Fibroblast of villous mesenchyme (primary cell): ENCODE measurements around the gene NF1. TPM values are rescaled to one million over a fixed set of nuclear protein-coding genes. Genes with fewer than 3 reads are reported as not detected.

Experiments
- DNase-seq: peaks from one replicate; pipeline ENCODE4 v3.0.0-alpha.2; 2010; ENCODE audit warnings: low read depth
- H3K4me3 ChIP-seq: 2 replicates; pipeline ENCODE4 v1.5.1; 2011; ENCODE audit warnings: low read depth, mild to moderate bottlenecking, low read length
- CTCF ChIP-seq: IDR thresholded peaks from 2 replicates; pipeline ENCODE4 v1.5.1; 2012; ENCODE audit warnings: low read depth, mild to moderate bottlenecking, low read length; ENCODE audit not compliant: insufficient read depth
- total RNA-seq: library from RNA; depleted of rRNA; stranded (reverse); fragments of >200 nt; gene quantifications from 2 replicates; pipeline ENCODE4 v1.2.3, GENCODE V29; 2012

Gene NF1
- total RNA-seq, 1 donor, result 82.5 TPM

GRCh38 chr17:31413874-31414549, 319.2 kb downstream of the NF1 start:
- H3K4me3 ChIP-seq, result no peak overlapping the region
- no peak for TF ChIP-seq CTCF
- DNase-seq, result peak; percentile 73

GRCh38 chr17:31414550-31414918, 319.8 kb downstream of the NF1 start:
- DNase-seq, result no peak
- H3K4me3 ChIP-seq, result no peak overlapping the region
- TF ChIP-seq CTCF, result no peak

GRCh38 chr17:31415004-31415454, 320.3 kb downstream of the NF1 start:
- H3K4me3 ChIP-seq, result no peak overlapping the region
- DNase-seq, result no peak
- no peak for TF ChIP-seq CTCF

GRCh38 chr17:31415640-31416502, 321.1 kb downstream of the NF1 start:
- no peak for DNase-seq
- TF ChIP-seq CTCF, result no peak
- H3K4me3 ChIP-seq, result no peak overlapping the region

- H3K4me3 ChIP-seq, result no peak overlapping the region
- no peak for DNase-seq
- no peak for TF ChIP-seq CTCF
Observed at GRCh38 chr17:31416503-31416923, 321.7 kb downstream of the NF1 start.

GRCh38 chr17:31417051-31417792, 322.4 kb downstream of the NF1 start:
- TF ChIP-seq CTCF, result no peak
- DNase-seq, result no peak
- H3K4me3 ChIP-seq, result no peak overlapping the region
